Measurements from ENCODE around the gene PFKM.

PFKM gene

DNA sequence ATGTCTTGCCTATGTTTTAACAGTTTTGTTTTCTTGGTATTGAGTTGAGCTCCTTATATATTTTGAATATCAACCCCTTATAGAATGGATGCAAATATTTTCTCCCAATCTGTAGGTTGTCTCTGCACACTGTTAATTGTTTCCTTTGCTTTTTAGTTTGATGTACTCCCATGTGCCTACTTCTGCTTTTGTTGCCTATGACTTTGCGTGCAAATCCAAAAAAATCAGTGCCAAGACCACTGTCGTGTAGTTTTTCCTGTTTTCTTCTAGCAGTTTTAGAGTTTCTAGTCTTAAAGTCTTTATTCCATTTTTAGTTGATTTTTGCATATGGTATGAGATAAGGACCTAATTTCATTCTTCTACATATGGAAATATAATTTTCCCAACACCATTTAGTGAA lies 42.1 kb upstream of the PFKM start:
- TF ChIP-seq CTCF (IDR thresholded peaks at IDR 0.05; ENCODE audit: borderline replicate concordance, extremely low read depth, low read length, poor library complexity, severe bottlenecking) (no peak), EZH2 (IDR thresholded peaks at IDR 0.05; ENCODE audit: borderline replicate concordance, low read depth, low read length, severe bottlenecking) (no peak)
- H3K4me2 ChIP-seq (ENCODE audit: insufficient read depth, low read length), result no peak overlapping the region
- DNase-seq (no peak), ATAC-seq (ENCODE audit: insufficient read depth, low read depth) (no peak)
- no peaks in the 10 kb centered on the region for H3K9me3 ChIP-seq (ENCODE audit: insufficient read depth, low read length, severe bottlenecking)
- H3K27me3 ChIP-seq (ENCODE audit: insufficient read depth, low read length, poor library complexity), result no peaks in the 10 kb centered on the region
- H3K4me1 ChIP-seq (ENCODE audit: insufficient read depth, low read length), result no peaks in the 10 kb centered on the region
- peaks cover 74% of the 10 kb centered on the region for H3K36me3 ChIP-seq (ENCODE audit: insufficient read depth, low read length)
- H3K79me2 ChIP-seq (ENCODE audit: insufficient read depth, low read length), result no peaks in the 10 kb centered on the region
- H3K27ac ChIP-seq (ENCODE audit: low read length), result no peak overlapping the region
- no peak overlapping the region for H3K4me3 ChIP-seq (ENCODE audit: low read depth in 1 of 2, low read length in 2 of 2)
- H3K9ac ChIP-seq (ENCODE audit: low read depth, low read length), result no peak overlapping the region
- H2AFZ ChIP-seq (ENCODE audit: low read depth, low read length), result no peak overlapping the region
- H4K20me1 ChIP-seq (ENCODE audit: insufficient read depth, low read length), result no peaks in the 10 kb centered on the region

DNA sequence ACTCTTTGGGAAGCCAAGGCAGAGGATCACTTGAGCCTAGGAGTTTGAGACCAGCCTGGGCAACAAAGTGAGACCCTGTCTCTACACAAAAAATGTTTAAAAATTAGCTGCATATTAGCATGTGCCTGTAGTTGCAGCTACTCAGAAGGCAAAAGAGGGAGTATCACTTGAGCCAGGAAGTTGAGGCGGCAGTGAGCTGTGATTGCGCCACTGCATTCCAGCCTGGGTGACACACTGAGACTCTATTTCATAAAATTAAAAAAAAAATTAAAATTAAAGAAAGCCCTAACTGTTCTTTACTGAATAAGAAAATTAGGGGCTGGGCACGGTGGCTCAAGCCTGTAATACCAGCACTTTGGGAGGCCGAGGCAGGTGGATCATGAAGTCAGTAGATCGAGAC lies 40.3 kb upstream of the PFKM start:
- no peaks in the 10 kb centered on the region for H3K27me3 ChIP-seq (ENCODE audit: insufficient read depth, low read length, poor library complexity)
- no peak overlapping the region for H3K9ac ChIP-seq (ENCODE audit: low read depth, low read length)
- TF ChIP-seq EZH2 (IDR thresholded peaks at IDR 0.05; ENCODE audit: borderline replicate concordance, low read depth, low read length, severe bottlenecking), result no peak
- TF ChIP-seq CTCF (IDR thresholded peaks at IDR 0.05; ENCODE audit: borderline replicate concordance, extremely low read depth, low read length, poor library complexity, severe bottlenecking), result no peak
- no peaks in the 10 kb centered on the region for H4K20me1 ChIP-seq (ENCODE audit: insufficient read depth, low read length)
- DNase-seq, result no peak
- H3K27ac ChIP-seq (ENCODE audit: low read length), result no peak overlapping the region
- H2AFZ ChIP-seq (ENCODE audit: low read depth, low read length), result no peak overlapping the region
- H3K4me2 ChIP-seq (ENCODE audit: insufficient read depth, low read length), result no peak overlapping the region
- H3K4me1 ChIP-seq (ENCODE audit: insufficient read depth, low read length), result no peaks in the 10 kb centered on the region
- no peaks in the 10 kb centered on the region for H3K9me3 ChIP-seq (ENCODE audit: insufficient read depth, low read length, severe bottlenecking)
- H3K36me3 ChIP-seq (ENCODE audit: insufficient read depth, low read length), result peaks cover 74% of the 10 kb centered on the region
- H3K4me3 ChIP-seq (ENCODE audit: low read depth in 1 of 2, low read length in 2 of 2), result no peak overlapping the region
- no peak for ATAC-seq (ENCODE audit: insufficient read depth, low read depth)
- H3K79me2 ChIP-seq (ENCODE audit: insufficient read depth, low read length), result 0 out of 2 replicates have a peak, but pooled peaks cover 2% of the 10 kb centered on the region

GRCh38 chr12:48080285-48080684 lies 38.9 kb upstream of the PFKM start:
- H3K4me3 ChIP-seq (ENCODE audit: low read depth in 1 of 2, low read length in 2 of 2), result no peak overlapping the region
- H3K27me3 ChIP-seq (ENCODE audit: insufficient read depth, low read length, poor library complexity), result no peaks in the 10 kb centered on the region
- no peaks in the 10 kb centered on the region for H3K9me3 ChIP-seq (ENCODE audit: insufficient read depth, low read length, severe bottlenecking)
- no peak for TF ChIP-seq CTCF (IDR thresholded peaks at IDR 0.05; ENCODE audit: borderline replicate concordance, extremely low read depth, low read length, poor library complexity, severe bottlenecking)
- no peak for TF ChIP-seq EZH2 (IDR thresholded peaks at IDR 0.05; ENCODE audit: borderline replicate concordance, low read depth, low read length, severe bottlenecking)
- H3K27ac ChIP-seq (ENCODE audit: low read length), result no peak overlapping the region
- no peaks in the 10 kb centered on the region for H3K4me1 ChIP-seq (ENCODE audit: insufficient read depth, low read length)
- DNase-seq (no peak), ATAC-seq (ENCODE audit: insufficient read depth, low read depth) (no peak)
- no peaks in the 10 kb centered on the region for H4K20me1 ChIP-seq (ENCODE audit: insufficient read depth, low read length)
- 0 out of 2 replicates have a peak, but pooled peaks cover 2% of the 10 kb centered on the region for H3K79me2 ChIP-seq (ENCODE audit: insufficient read depth, low read length)
- H3K36me3 ChIP-seq (ENCODE audit: insufficient read depth, low read length), result peaks cover 75% of the 10 kb centered on the region
- H3K9ac ChIP-seq (ENCODE audit: low read depth, low read length), result no peak overlapping the region
- no peak overlapping the region for H2AFZ ChIP-seq (ENCODE audit: low read depth, low read length)
- no peak overlapping the region for H3K4me2 ChIP-seq (ENCODE audit: insufficient read depth, low read length)

- no peak for ATAC-seq (ENCODE audit: insufficient read depth, low read depth)
- H2AFZ ChIP-seq (ENCODE audit: low read depth, low read length), result no peak overlapping the region
- no peak overlapping the region for H3K4me3 ChIP-seq (ENCODE audit: low read depth in 1 of 2, low read length in 2 of 2)
- TF ChIP-seq CTCF (IDR thresholded peaks at IDR 0.05; ENCODE audit: borderline replicate concordance, extremely low read depth, low read length, poor library complexity, severe bottlenecking), result no peak
- no peak for TF ChIP-seq EZH2 (IDR thresholded peaks at IDR 0.05; ENCODE audit: borderline replicate concordance, low read depth, low read length, severe bottlenecking)
- H3K27me3 ChIP-seq (ENCODE audit: insufficient read depth, low read length, poor library complexity), result no peaks in the 10 kb centered on the region
- H3K9me3 ChIP-seq (ENCODE audit: insufficient read depth, low read length, severe bottlenecking), result no peaks in the 10 kb centered on the region
- 0 out of 2 replicates have a peak, but pooled peaks cover 2% of the 10 kb centered on the region for H3K79me2 ChIP-seq (ENCODE audit: insufficient read depth, low read length)
- no peaks in the 10 kb centered on the region for H4K20me1 ChIP-seq (ENCODE audit: insufficient read depth, low read length)
- H3K27ac ChIP-seq (ENCODE audit: low read length), result no peak overlapping the region
- no peak for DNase-seq
- H3K4me2 ChIP-seq (ENCODE audit: insufficient read depth, low read length), result no peak overlapping the region
- no peaks in the 10 kb centered on the region for H3K4me1 ChIP-seq (ENCODE audit: insufficient read depth, low read length)
- H3K36me3 ChIP-seq (ENCODE audit: insufficient read depth, low read length), result peaks cover 76% of the 10 kb centered on the region
- H3K9ac ChIP-seq (ENCODE audit: low read depth, low read length), result no peak overlapping the region
Measured at GRCh38 chr12:48080821-48081220, 38.3 kb upstream of the PFKM start.
